PFSK-1 (cell line): ENCODE results near the gene TNNI3.

Experiments
- POLR2AphosphoS5 ChIP-seq: IDR thresholded peaks from 2 replicates; pipeline ENCODE4 v1.6.1; 2012; ENCODE audit warnings: low read depth, mild to moderate bottlenecking, control low read depth, low read length, moderate library complexity
- REST ChIP-seq, 2 experiments: IDR thresholded peaks; 2 replicates each; pipeline versions ENCODE4 v1.6.1 to v1.8.0; 2011 to 2012; ENCODE audit warnings: low read depth in 2 of 2, low read length in 2 of 2, control low read depth in 1 of 2, inconsistent platforms in 1 of 2, mild to moderate bottlenecking in 1 of 2, moderate library complexity in 1 of 2; ENCODE audit not compliant: insufficient read depth in 1 of 2

GRCh38 chr19:55188625-55189024 lies 31.1 kb upstream of the TNNI3 start:
- TF ChIP-seq REST (IDR thresholded peaks at IDR 0.05; ENCODE audit: insufficient read depth in 1 of 2, low read depth in 2 of 2, low read length in 2 of 2) (peak in 1 of 2 experiments; percentile 30; a peak in 1 of 4 replicates), POLR2AphosphoS5 (0 out of 2 replicates have a peak, but pooled peaks have one; percentile 20)
